Measurements from ENCODE around the gene OXLD1.

The OXLD1 gene

GRCh38 chr17:81697261-81698044 is 31.0 kb upstream of the OXLD1 start (continued):
- TF ChIP-seq ZNF112 (tag by site-specific recombination; IDR thresholded peaks at IDR 0.05) (no peak), ZNF174 (tag by site-specific recombination; IDR thresholded peaks at IDR 0.05) (no peak), ZBTB1 (tag by site-specific recombination; IDR thresholded peaks at IDR 0.05) (no peak), ZNF660 (tag by site-specific recombination; IDR thresholded peaks at IDR 0.05) (no peak), ZNF571 (tag by site-specific recombination; IDR thresholded peaks at IDR 0.05) (no peak), ZNF629 (tag by site-specific recombination; IDR thresholded peaks at IDR 0.05) (peak; percentile 40; the same call in 1 of the 2 replicates), ZNF157 (tag by site-specific recombination; IDR thresholded peaks at IDR 0.05) (no peak), ZNF23 (tag by site-specific recombination; IDR thresholded peaks at IDR 0.05; ENCODE audit: borderline replicate concordance) (no peak), REPIN1 (tag by site-specific recombination; IDR thresholded peaks at IDR 0.05; ENCODE audit: low read depth) (no peak), ZBTB48 (tag by site-specific recombination; IDR thresholded peaks at IDR 0.05) (no peak), ZBTB10 (tag by site-specific recombination; IDR thresholded peaks at IDR 0.05) (no peak), ZNF169 (tag by site-specific recombination; IDR thresholded peaks at IDR 0.05) (no peak), ZFP41 (tag by site-specific recombination; IDR thresholded peaks at IDR 0.05; ENCODE audit: borderline replicate concordance) (no peak), ZBTB17 (tag by site-specific recombination; IDR thresholded peaks at IDR 0.05) (0 out of 2 replicates have a peak, but pooled peaks have one; percentile 15), ZFP69B (tag by site-specific recombination; IDR thresholded peaks at IDR 0.05) (no peak; the same call in 1 of the 2 replicates), ZNF223 (tag by site-specific recombination; IDR thresholded peaks at IDR 0.05) (no peak), ZNF707 (tag by site-specific recombination; IDR thresholded peaks at IDR 0.05) (no peak), ZNF311 (tag by site-specific recombination; IDR thresholded peaks at IDR 0.05; ENCODE audit: borderline replicate concordance) (no peak), ZNF639 (tag by site-specific recombination; IDR thresholded peaks at IDR 0.05) (no peak; the same call in 1 of the 2 replicates), ZNF114 (tag by site-specific recombination; IDR thresholded peaks at IDR 0.05) (no peak), ZNF248 (tag by site-specific recombination; IDR thresholded peaks at IDR 0.05) (no peak), ZBTB8A (tag by site-specific recombination; IDR thresholded peaks at IDR 0.05) (no peak), BCL6B (tag by site-specific recombination; IDR thresholded peaks at IDR 0.05) (no peak), SALL2 (tag by site-specific recombination; IDR thresholded peaks at IDR 0.05; ENCODE audit: borderline replicate concordance) (no peak), ZBTB44 (tag by site-specific recombination; IDR thresholded peaks at IDR 0.05) (no peak), ZNF140 (tag by site-specific recombination; IDR thresholded peaks at IDR 0.05) (no peak), ZNF48 (tag by site-specific recombination; IDR thresholded peaks at IDR 0.05) (no peak)
